Peyer's patch (tissue), 4 donors: ENCODE measurements around the gene KRT79. TPM values are rescaled to one million over a fixed set of nuclear protein-coding genes. Genes with fewer than 3 reads are reported as not detected.

Experiments used
- DNase-seq, 3 donors: peaks; one replicate each; pipeline ENCODE4 v3.0.0-alpha.2; 2017 to 2019
- H3K27ac ChIP-seq, 4 donors: fragments of 200-600 bp; sonication (generic); one replicate each; pipeline ENCODE4 v1.5.1; 2016 to 2019
- H3K27me3 ChIP-seq, 2 donors: fragments of 200-600 bp; sonication (generic); one replicate each; pipeline ENCODE4 v1.5.1; 2019
- H3K36me3 ChIP-seq, 3 donors: fragments of 200-600 bp; sonication (generic); one replicate each; pipeline ENCODE4 v1.5.1; 2016 to 2019
- H3K4me1 ChIP-seq, 4 donors: fragments of 200-600 bp; sonication (generic); one replicate each; pipeline ENCODE4 v1.5.1; 2016 to 2019
- H3K4me3 ChIP-seq, 4 donors: fragments of 200-600 bp; sonication (generic); 1 replicate in 3 of 4; 2 replicates in 1 of 4; pipeline ENCODE4 v1.5.1; 2016 to 2019; ENCODE audit warnings: mild to moderate bottlenecking in 1 of 4
- H3K9me3 ChIP-seq, 4 donors: fragments of 200-600 bp; sonication (generic); one replicate each; pipeline ENCODE4 v1.5.1; 2016 to 2019; ENCODE audit warnings: mild to moderate bottlenecking in 1 of 4
- POLR2A ChIP-seq, 2 donors: fragments of 450-650 bp; IDR thresholded peaks; one replicate each; pipeline ENCODE4 v1.5.1; 2017; ENCODE audit warnings: antibody characterized with exemption in 2 of 2, mild to moderate bottlenecking in 2 of 2, moderate library complexity in 2 of 2
- total RNA-seq, 4 donors: library from RNA; depleted of rRNA; stranded (reverse); fragments of >200 nt; gene quantifications; one replicate each; pipeline ENCODE4 v1.1.0, GENCODE V29; 2016
- TF ChIP-seq, protein P1 (sequence below), 6 experiments: fragments of 450-650 bp in 4 of 6; fragments of 200-600 bp in 2 of 6; sonication (generic) in 1 of 6; IDR thresholded peaks; one replicate each; pipeline ENCODE4 v1.5.1; 2017 to 2019; ENCODE audit warnings: antibody characterized with exemption in 6 of 6, mild to moderate bottlenecking in 3 of 6, moderate library complexity in 1 of 6

KRT79 gene
- total RNA-seq, 4 donors from 2014 or later = not detected

DNA sequence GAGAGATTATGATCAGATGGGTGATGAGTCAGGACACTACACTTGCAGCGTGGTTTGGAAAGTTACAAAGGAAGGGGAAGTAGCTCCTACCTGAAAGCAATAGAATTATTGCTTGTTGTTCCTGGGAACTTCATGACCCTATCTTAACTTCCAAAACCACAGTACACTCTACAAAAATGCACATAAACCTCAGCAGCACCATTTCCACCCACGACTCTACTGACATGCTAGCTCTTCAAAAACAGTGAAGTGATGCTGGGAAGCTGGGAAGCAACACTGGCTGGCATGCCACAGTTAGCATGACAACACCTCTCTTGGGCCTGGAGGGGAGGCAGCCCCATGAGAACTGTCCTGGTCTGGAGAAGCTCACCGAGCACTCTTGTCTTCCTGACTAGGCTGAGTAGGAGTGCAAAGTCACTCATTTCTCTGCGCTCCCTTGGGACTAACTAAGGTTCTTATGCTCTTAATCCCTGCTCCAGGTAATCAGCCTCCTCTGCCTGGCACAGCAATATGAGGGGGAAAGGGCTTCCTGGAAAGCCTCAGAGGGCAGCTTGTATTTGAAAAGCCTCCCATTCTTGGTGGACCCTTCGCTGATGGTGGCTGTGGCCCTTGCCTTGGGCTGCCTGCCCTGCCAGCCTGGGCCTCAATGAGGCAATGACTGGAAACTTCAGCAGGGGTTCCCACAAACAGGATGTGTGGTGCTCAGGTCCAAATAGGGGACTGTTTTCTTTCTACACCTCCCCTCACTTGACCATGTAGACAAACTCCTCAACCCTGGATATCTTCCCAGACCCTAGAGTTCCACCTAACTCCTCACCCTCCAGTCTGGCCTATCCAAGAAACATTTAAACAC lies 39.4 kb downstream of the KRT79 start:
- Histone ChIP-seq H3K27me3 (no peaks in the 10 kb centered on the region), H3K4me3 (no peak overlapping the region), H3K4me1 (peaks cover 0 to 6% (median 0%) of the 10 kb centered on the region in 4 donors), H3K27ac (no peak overlapping the region), H3K36me3 (no peaks in the 10 kb centered on the region), H3K9me3 (no peaks in the 10 kb centered on the region)
- TF ChIP-seq, protein P1, sequence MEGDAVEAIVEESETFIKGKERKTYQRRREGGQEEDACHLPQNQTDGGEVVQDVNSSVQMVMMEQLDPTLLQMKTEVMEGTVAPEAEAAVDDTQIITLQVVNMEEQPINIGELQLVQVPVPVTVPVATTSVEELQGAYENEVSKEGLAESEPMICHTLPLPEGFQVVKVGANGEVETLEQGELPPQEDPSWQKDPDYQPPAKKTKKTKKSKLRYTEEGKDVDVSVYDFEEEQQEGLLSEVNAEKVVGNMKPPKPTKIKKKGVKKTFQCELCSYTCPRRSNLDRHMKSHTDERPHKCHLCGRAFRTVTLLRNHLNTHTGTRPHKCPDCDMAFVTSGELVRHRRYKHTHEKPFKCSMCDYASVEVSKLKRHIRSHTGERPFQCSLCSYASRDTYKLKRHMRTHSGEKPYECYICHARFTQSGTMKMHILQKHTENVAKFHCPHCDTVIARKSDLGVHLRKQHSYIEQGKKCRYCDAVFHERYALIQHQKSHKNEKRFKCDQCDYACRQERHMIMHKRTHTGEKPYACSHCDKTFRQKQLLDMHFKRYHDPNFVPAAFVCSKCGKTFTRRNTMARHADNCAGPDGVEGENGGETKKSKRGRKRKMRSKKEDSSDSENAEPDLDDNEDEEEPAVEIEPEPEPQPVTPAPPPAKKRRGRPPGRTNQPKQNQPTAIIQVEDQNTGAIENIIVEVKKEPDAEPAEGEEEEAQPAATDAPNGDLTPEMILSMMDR (IDR thresholded peaks at IDR 0.05) = no peak
- TF ChIP-seq POLR2A (IDR thresholded peaks at IDR 0.05) = no peak
- no peak for DNase-seq

GRCh38 chr12:52792185-52793029 lies 41.7 kb downstream of the KRT79 start:
- Histone ChIP-seq H3K4me1 (peaks cover 0 to 7% (median 0%) of the 10 kb centered on the region in 4 donors), H3K36me3 (no peaks in the 10 kb centered on the region), H3K27me3 (no peaks in the 10 kb centered on the region), H3K4me3 (no peak overlapping the region), H3K9me3 (no peaks in the 10 kb centered on the region), H3K27ac (no peak overlapping the region)
- no peak for TF ChIP-seq POLR2A (IDR thresholded peaks at IDR 0.05)
- TF ChIP-seq, protein P1 (IDR thresholded peaks at IDR 0.05) = no peak
- no peak for DNase-seq

- Histone ChIP-seq H3K27ac (no peak overlapping the region), H3K36me3 (no peaks in the 10 kb centered on the region), H3K4me3 (no peak overlapping the region), H3K4me1 (peaks cover 0 to 7% (median 0%) of the 10 kb centered on the region in 4 donors), H3K9me3 (no peaks in the 10 kb centered on the region), H3K27me3 (no peaks in the 10 kb centered on the region)
- no peak for DNase-seq
- TF ChIP-seq, protein P1 (IDR thresholded peaks at IDR 0.05) = no peak
- TF ChIP-seq POLR2A (IDR thresholded peaks at IDR 0.05) = no peak
These were observed 42.6 kb downstream of the KRT79 start for GRCh38 chr12:52791271-52792184.

- Histone ChIP-seq H3K27ac (no peak overlapping the region), H3K9me3 (no peaks in the 10 kb centered on the region), H3K36me3 (no peaks in the 10 kb centered on the region), H3K4me1 (peaks cover 0 to 7% (median 0%) of the 10 kb centered on the region in 4 donors), H3K4me3 (no peak overlapping the region), H3K27me3 (no peaks in the 10 kb centered on the region)
- no peak for DNase-seq
- TF ChIP-seq, protein P1 (IDR thresholded peaks at IDR 0.05) = no peak
- no peak for TF ChIP-seq POLR2A (IDR thresholded peaks at IDR 0.05)
These were observed 43.5 kb downstream of the KRT79 start for GRCh38 chr12:52790427-52791270.
